HG03280 (cell line): Measurements from ENCODE around the gene GFY.

Experiments
- ATAC-seq: cut with Tn5 transposase; IDR thresholded peaks from one replicate; pipeline ENCODE4 v1.9.1; 2021; ENCODE audit warnings: mild to moderate bottlenecking, moderate library complexity; ENCODE audit not compliant: unreplicated experiment

GFY gene, protein sequence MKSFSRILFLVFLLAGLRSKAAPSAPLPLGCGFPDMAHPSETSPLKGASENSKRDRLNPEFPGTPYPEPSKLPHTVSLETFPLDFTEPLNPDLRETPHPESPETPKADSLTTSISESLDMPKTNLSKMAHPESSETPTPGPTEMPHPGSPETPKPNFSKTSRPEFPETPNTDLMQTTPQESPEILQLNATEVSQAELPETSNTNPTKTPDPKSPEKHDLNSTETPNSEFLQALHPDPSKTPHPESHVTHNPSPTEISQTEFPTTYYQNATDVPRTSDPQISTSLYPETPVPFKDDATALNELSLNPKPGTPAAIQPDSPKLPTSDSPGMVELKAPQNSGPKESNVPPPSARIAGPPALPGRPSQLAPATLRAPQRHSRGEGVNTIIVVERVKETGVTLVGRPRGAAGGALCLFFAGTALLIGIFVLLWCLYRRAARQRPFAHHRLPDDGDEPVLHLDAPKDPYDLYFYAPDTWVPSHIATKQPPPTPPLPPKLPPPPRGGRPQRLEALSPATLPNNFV

DNA sequence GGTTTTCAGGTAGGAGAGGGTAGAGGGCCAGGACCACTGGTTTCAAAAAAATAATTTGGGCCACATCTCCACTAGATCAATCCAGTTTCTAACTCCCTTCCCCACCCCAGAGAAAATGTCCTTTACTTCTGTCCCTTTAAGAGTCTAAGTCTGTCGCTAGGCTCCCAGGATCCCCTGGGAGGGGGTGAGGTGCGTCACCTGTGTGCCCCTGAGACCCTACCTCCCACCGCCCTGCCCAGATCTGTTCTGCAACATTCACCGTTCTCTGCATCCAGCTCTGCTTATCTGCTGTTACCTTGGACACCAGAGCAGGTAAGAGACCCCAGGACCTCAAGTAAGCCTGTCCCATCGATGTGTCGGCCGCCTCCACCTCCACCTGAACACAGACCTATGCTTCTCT lies at the start of gene GFY:
TSS of gene GFY (plus strand) at position 211 of the 400 bp plus-strand sequence. CDS start 1,043 bp downstream, outside the sequence.
- no peak for ATAC-seq

GRCh38 chr19:49378512-49378911 lies 46.7 kb upstream of the GFY start:
- no peak for ATAC-seq

DNA sequence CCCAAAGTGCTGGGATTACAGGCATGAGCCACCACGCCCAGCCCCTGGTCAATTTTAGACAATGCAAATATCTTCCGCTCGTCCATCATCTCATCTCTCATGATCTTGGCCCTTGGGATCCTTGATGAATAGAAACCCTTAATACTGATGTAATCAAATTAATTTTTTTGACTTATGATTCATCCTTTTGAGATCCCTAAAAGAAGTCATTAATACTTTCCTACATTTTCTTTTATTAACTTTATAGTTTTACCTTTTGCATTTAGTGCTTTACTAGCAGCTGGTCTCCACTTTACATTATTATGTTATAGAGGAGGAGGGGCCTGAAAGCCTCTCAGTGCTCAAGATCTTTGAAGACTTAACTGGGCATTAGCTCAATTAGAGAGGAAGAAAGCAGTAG lies 44.8 kb upstream of the GFY start:
- no peak for ATAC-seq

DNA sequence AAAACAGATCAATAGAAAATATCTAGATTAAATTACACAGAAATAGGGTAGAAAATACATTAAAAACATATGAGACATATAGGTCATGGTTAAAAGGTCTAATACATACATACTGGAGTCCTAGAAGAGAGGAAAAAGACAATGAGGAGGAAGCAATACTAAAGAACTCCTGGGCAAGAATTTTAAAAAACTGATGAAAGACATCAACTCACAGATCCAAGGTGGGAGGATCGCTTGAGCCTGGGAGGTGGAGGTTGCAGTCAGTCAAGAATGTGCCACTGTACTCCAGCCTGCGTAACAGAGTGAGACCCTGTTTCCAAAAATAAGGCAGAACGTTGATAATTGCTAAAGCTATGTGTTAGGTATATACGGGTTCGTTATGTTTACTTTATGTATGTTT lies 42.5 kb upstream of the GFY start:
- no peak for ATAC-seq

- ATAC-seq: no peak
Observed at GRCh38 chr19:49383599-49383998, 41.6 kb upstream of the GFY start.

DNA sequence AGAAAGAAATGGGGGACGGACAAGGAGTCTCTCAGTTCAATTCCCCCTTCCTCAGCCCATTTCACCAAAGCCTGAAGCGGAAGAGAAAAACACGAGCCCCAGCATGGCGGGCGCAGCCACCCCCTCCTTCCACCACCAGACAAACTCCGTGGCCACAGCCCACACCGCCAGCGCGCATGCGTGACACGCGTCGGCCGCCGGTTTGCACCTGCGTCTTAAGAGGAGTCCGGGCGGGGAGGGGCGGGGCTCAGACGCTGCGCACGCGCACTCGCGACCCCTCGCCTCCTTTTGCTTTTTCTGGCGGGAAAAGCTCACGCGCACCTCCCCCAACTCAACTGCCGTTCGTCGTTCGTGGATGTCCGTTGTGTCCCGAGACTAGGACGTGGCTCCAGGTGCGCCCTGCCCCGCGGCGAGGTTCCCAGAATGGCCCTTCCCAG lies 37.2 kb upstream of the GFY start, which contains the start of gene KASH5:
TSS of gene KASH5 (plus strand) at position 314 of the 437 bp plus-strand sequence. CDS start 2,635 bp downstream, outside the sequence.
- peak; percentile 85 for ATAC-seq

- ATAC-seq: no peak
Observed at GRCh38 chr19:49389406-49389805, 35.8 kb upstream of the GFY start.

DNA sequence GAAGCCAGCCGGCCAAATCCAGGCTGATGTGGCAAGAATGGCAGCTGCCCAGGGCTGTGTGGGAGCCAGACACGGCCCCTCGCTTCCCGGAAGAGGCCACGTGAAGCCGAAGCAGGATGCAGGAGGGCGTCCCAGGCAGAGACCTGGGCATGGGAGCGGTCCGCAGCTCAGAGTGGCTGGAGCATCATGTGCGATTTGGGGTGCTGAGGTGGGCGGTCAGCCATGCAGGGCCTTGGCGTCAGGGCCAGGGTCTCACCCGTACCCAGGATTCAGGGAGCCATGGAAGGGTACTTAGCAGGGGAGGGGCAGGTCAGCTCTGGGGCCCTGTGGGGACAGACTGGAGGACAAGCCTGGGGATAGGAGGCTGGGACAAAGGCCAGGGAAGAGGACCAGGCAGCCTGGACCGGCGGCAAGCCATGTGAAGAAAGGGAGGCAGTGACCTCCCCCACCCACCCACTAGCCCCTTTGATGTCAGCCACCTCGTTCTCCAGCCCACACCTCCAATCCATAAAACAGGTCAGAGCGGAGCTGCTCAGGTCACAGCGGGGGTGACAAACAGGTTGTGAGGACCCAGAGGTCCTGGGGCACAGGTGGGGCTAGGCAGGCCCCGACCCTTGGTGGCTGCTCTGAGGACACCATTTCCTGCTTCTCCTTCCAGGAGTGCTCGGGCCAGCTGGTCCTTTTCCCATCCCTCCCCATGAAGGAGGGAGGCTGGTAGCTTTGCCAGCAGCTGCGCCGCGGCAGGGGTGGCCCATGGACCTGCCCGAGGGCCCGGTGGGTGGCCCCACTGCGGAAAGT lies 34.9 kb upstream of the GFY start:
- ATAC-seq: no peak

DNA sequence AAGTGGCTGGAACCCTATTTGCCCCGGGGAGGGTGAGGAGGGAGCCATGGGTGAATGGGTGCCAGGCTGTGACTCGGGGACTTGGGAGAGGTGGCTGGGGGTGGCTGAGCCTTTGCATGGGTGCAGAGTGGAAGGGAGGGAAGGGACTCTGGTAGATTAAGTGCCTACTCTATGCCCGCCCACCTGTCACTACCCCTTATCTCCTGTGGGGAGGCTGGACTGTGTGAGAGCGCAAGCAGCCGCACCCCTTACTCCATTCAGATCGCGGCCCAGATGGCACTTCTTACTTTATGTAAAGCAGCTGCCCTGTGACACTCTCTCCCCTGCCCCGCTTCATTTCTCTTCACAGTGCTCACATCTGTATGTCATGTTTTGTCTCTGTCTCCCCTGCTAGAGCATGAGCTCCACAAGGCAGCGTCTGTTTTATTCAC lies 34.2 kb upstream of the GFY start:
- ATAC-seq: no peak

DNA sequence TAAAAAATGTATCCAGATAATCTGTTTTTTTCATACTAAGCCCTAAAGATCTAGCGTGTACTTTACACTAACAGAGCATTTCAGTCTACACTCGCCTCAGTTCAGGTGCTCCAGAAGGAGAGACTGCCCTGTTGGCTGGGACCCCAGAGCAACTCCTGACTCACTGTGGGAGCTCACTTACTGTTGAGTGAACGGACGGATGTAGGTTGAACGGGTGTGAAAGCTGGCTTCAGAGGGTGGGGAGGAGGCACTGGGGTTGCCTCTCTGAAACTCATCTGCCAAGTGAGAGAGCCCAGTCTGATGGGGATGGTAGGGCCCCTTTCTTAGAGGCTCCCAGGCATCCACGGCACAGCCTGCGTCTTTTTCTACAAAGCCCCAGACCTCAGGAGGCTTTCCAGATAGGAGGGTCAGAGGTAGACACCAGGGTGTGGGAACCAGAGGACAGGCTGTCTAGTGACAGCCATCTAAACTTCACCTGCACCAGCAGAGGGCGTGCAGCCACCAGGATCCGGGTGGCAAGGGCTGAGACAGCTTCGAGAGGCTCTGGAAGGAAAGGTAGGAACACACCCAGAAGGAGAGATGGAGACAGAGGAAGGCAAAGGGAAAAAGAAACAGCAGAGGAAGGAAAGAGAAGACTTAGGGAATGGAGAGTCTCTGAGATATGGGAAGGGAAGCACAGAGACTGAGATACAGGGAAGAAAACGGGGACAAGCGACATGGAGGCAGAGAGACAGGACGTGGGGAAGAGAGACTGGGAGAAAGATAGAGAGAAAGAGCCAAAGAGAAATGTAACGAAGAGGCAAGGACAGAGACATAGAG lies 33.4 kb upstream of the GFY start:
- ATAC-seq: no peak

GRCh38 chr19:49393881-49394280 lies 31.3 kb upstream of the GFY start:
- no peak for ATAC-seq

DNA sequence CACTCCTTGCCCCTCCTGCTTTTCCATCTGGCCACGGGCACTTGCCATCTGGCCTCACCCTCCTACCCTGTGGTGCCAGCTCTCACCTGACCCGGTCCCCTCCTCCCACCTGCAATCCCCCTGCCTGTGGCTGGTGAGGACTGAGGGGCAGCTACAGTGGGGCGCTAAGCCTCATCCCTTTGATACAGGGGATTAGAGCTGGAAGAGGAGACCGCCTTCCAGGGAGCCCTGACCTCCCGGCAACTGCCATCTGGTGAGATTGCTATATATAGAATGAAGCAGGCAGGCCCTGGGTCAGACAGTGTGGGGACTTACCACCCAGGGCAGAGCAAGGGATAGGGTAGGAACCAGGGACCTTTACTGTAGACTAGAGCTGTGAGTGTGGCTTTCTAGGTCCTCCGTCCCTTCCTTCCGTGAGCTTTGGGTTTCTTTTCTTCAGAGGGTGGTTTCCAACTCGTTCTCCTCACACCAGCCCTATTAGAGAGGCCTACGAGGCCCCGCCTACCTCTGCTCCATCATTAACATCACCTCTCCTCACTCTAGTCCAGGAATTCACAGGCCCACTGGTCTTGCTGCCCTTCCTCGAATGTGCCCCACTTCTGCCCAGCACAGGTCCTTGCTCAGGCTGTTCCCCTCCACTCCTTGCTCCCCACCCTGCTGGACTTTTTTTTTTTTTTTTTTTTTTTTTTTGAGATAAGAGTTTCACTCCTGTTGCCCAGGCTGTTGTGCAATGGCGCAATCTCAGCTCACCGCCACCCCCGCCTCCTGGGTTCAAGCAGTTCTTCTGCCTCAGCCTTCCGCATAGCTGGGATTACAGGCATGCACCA lies 29.4 kb upstream of the GFY start:
- no peak for ATAC-seq

- ATAC-seq: no peak
Observed at GRCh38 chr19:49396738-49397505, 28.3 kb upstream of the GFY start.

- ATAC-seq: no peak
Observed at GRCh38 chr19:49398001-49398615, 27.1 kb upstream of the GFY start.

DNA sequence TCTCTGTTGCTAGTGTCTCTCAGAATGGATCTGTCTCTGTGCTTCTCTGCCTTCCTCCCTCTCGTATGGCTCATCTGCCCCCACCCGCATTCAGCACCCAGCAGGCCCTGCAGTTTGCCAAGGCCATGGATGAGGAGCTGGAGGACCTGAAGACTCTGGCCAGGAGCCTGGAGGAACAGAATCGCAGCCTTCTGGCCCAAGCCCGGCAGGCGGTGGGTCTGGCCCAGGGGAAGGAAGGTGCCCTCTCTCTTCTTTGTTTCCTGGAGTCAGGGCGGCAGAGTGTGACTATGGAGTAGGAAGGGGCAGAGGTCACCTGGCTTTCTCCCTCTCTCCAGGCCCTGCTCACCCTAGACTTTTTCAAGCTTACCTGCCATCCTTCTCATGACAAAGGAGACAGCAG lies 26.3 kb upstream of the GFY start:
- no peak for ATAC-seq

DNA sequence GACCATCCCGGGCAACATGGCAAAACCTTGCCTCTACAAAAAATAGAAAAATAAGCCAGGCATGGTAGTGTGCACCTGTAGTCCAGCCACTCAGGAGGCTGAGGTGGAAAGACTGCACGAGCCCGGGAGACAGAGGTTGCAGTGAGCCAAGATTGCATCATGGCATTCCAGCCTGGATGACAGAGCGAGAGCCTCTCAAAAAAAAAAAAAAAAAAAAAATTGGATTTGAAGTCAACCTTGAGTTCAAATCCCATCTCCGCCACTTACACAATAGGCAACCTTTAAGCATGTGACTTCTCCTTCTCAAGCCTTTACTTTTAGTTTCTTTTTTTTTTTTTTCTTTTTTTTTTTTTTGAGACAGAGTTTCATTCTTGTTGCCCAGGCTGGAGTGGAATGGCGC lies 25.2 kb upstream of the GFY start:
- no peak for ATAC-seq

GRCh38 chr19:49403404-49404187 lies 21.6 kb upstream of the GFY start:
- no peak for ATAC-seq

- ATAC-seq: no peak
Observed at GRCh38 chr19:49407079-49407478, 18.1 kb upstream of the GFY start.
